ENCODE data around the gene PCSK4. TPM values are rescaled to one million over a fixed set of nuclear protein-coding genes. Genes with fewer than 3 reads are reported as not detected.

Gene PCSK4
- total RNA-seq, 1 experiment from 2014 or later, result 9.9 TPM

DNA sequence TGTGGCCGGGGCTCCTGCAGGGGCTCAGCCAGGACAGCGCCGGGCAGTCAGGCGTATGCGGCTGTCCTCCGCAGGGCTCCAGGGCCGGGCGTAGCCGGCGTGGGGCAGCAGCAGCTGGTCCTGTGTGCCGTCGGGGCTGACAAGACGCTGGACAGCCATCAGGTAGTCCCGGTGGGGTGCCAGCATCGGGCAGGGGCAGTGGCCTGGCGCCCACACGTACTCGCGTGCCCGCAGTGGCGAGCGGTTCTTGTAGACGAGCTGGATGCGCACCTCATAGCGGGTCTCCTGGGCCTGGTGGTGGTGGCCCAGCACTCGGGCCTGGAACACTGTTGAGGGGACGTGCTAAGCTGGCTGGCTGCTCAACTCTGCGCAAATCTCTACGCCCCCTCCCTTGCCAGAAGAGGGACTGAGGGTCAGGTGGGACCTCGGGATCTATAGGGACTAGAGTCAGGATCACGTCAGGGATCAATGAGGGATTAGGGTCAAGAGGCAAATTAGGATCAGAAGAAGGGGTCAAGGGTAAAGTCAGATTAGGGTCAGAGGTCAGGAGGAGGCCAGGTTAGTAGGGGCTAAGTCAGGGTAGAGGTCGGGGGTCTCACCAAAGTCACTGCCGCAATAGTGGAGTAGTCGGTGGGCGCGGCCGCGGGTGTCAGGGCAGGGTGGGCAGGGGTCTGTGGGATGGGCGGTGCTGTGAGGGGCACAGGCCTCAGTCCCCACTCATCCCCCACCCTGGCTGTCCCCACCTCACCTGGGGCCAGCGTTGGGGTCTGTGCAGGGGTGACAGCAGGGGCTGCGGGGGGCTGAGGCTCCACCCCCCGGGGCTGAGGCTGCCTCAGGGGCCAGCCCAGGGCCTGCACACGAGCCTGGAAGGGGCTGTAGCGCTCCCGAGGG is 16.1 kb upstream of the PCSK4 start:
- Histone ChIP-seq H3K9me3 (ENCODE audit: control insufficient read depth, insufficient read depth, low read depth, low read length) (no peaks in the 10 kb centered on the region), H3K36me3 (ENCODE audit: control insufficient read depth, insufficient read depth, low read length) (no peaks in the 10 kb centered on the region), H3K27ac (ENCODE audit: low read length) (no peak overlapping the region), H3K4me3 (ENCODE audit: low read depth in 2 of 2, low read length in 2 of 2) (no peak overlapping the region), H3K4me1 (ENCODE audit: control insufficient read depth, insufficient read depth, low read length) (no peaks in the 10 kb centered on the region), H3K27me3 (ENCODE audit: control insufficient read depth, insufficient read depth, low read length) (no peaks in the 10 kb centered on the region)
- CTCF ChIA-PET, result no interaction called here
- no TSS peak for BruUV-seq (replicated peaks)
- POLR2A ChIA-PET, result no interaction called here
- TF ChIP-seq SIN3A (IDR thresholded peaks at IDR 0.05; ENCODE audit: borderline replicate concordance, insufficient read depth, low read depth, low read length) (no peak), TCF7L2 (IDR thresholded peaks at IDR 0.05; ENCODE audit: low read depth, low read length) (no peak), POLR2AphosphoS5 (IDR thresholded peaks at IDR 0.05; ENCODE audit: low read depth, low read length) (no peak), CTCF (IDR thresholded peaks at IDR 0.05) (no peak)
- TF ChIP-seq, protein P1, sequence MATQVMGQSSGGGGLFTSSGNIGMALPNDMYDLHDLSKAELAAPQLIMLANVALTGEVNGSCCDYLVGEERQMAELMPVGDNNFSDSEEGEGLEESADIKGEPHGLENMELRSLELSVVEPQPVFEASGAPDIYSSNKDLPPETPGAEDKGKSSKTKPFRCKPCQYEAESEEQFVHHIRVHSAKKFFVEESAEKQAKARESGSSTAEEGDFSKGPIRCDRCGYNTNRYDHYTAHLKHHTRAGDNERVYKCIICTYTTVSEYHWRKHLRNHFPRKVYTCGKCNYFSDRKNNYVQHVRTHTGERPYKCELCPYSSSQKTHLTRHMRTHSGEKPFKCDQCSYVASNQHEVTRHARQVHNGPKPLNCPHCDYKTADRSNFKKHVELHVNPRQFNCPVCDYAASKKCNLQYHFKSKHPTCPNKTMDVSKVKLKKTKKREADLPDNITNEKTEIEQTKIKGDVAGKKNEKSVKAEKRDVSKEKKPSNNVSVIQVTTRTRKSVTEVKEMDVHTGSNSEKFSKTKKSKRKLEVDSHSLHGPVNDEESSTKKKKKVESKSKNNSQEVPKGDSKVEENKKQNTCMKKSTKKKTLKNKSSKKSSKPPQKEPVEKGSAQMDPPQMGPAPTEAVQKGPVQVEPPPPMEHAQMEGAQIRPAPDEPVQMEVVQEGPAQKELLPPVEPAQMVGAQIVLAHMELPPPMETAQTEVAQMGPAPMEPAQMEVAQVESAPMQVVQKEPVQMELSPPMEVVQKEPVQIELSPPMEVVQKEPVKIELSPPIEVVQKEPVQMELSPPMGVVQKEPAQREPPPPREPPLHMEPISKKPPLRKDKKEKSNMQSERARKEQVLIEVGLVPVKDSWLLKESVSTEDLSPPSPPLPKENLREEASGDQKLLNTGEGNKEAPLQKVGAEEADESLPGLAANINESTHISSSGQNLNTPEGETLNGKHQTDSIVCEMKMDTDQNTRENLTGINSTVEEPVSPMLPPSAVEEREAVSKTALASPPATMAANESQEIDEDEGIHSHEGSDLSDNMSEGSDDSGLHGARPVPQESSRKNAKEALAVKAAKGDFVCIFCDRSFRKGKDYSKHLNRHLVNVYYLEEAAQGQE (IDR thresholded peaks at IDR 0.05; ENCODE audit: insufficient read depth in 1 of 2, low read depth in 2 of 2, low read length in 1 of 2), result no peak
- in situ Hi-C loops (cut with HindIII; ENCODE audit: low pct_unique_long_range_greater_than_20kb, low sequenced_read_pairs), result no loop called here
- no peak for ATAC-seq
- intact Hi-C loops (cut with micrococcal nuclease; ENCODE audit: unreplicated experiment), result no loop called here
- DNase-seq (ENCODE audit: low read depth, low spot score), result no peak

DNA sequence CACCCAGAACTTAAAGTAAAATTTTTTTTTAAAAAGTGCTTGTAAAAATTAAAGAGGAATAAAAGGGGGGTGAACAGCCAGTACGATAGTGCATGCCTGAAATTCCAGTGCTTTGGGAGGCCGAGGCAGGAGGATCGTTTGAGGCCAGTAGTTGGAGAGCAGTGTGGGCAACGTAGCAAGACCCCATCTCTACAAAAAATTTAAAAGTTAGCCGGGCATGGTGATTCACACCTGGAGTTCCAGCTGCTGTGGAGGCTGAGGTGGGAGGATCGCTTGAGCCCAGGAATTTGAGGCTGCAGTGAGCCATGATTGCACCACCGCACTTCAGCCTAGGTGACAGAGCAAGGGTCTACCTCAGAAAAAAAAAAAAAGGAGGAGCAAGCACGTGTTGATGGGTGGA is 14.9 kb upstream of the PCSK4 start:
- H3K9me3 ChIP-seq (ENCODE audit: control insufficient read depth, insufficient read depth, low read depth, low read length), result no peaks in the 10 kb centered on the region
- POLR2A ChIA-PET, result no interaction called here
- no TSS peak for BruUV-seq (replicated peaks)
- in situ Hi-C loops (cut with HindIII; ENCODE audit: low pct_unique_long_range_greater_than_20kb, low sequenced_read_pairs), result no loop called here
- no peak overlapping the region for H3K4me3 ChIP-seq (ENCODE audit: low read depth in 2 of 2, low read length in 2 of 2)
- no peak for ATAC-seq
- CTCF ChIA-PET, result interaction anchor here (0.6 kb wide), 1 partner anchor 600 kb away, joined by 8 read pairs; no protein-coding TSS in a partner anchor
- TF ChIP-seq SIN3A (IDR thresholded peaks at IDR 0.05; ENCODE audit: borderline replicate concordance, insufficient read depth, low read depth, low read length) (no peak), TCF7L2 (IDR thresholded peaks at IDR 0.05; ENCODE audit: low read depth, low read length) (no peak), POLR2AphosphoS5 (IDR thresholded peaks at IDR 0.05; ENCODE audit: low read depth, low read length) (no peak), CTCF (IDR thresholded peaks at IDR 0.05) (no peak)
- TF ChIP-seq, protein P1 (IDR thresholded peaks at IDR 0.05; ENCODE audit: insufficient read depth in 1 of 2, low read depth in 2 of 2, low read length in 1 of 2), result no peak
- H3K27ac ChIP-seq (ENCODE audit: low read length), result no peak overlapping the region
- intact Hi-C loops (cut with micrococcal nuclease; ENCODE audit: unreplicated experiment), result no loop called here
- H3K4me1 ChIP-seq (ENCODE audit: control insufficient read depth, insufficient read depth, low read length), result no peaks in the 10 kb centered on the region
- DNase-seq (ENCODE audit: low read depth, low spot score), result no peak
- H3K36me3 ChIP-seq (ENCODE audit: control insufficient read depth, insufficient read depth, low read length), result no peaks in the 10 kb centered on the region
- H3K27me3 ChIP-seq (ENCODE audit: control insufficient read depth, insufficient read depth, low read length), result no peaks in the 10 kb centered on the region

Data from Panc1 (cell line).